Measurements from ENCODE around the gene MAGEC3.

- TF ChIP-seq POLR2A (IDR thresholded peaks at IDR 0.05) (no peak), CTCF (IDR thresholded peaks at IDR 0.05) (no peak), POLR2AphosphoS5 (IDR thresholded peaks at IDR 0.05) (no peak)
Observed at GRCh38 chrX:141904262-141904661, 66.1 kb downstream of the MAGEC3 start.
